Posterior cingulate gyrus (tissue), 11 donors: Measurements from ENCODE around the gene TLCD3A.
"Not testable (repeated sequence)": the region's sequence is repeated elsewhere in the genome, so short reads cannot be mapped to it uniquely, and the experiment has no call there.

Source experiments
- DNase-seq, 10 donors: peaks; one replicate each; pipeline versions ENCODE4 v3.0.0 to v3.0.0-alpha.2; 2020 to 2021; ENCODE audit warnings: mixed read lengths in 3 of 10
- intact Hi-C: fragments of 100-400 bp; cut with DNase I; formaldehyde crosslinking; loops from one replicate; pipeline ENCODE4 v1.15.1; 2023

TLCD3A gene

GRCh38 chr17:784143-784542 lies 51.7 kb downstream of the TLCD3A start:
- DNase-seq = peak in 1 of 10 donors; percentile 2

GRCh38 chr17:785901-786300 lies 53.5 kb downstream of the TLCD3A start:
- peak in 1 of 10 donors; percentile 26 for DNase-seq

More at GRCh38 chr17:784143-784542, 51.7 kb downstream of the TLCD3A start:
- intact Hi-C loops = no loop called here

GRCh38 chr17:787641-788221 lies 55.3 kb downstream of the TLCD3A start:
- peak in 2 of 10 donors; percentile 34 to 35 for DNase-seq
- intact Hi-C loops = no loop called here

More at GRCh38 chr17:785901-786300, 53.5 kb downstream of the TLCD3A start:
- intact Hi-C loops = not testable (repeated sequence)

DNA sequence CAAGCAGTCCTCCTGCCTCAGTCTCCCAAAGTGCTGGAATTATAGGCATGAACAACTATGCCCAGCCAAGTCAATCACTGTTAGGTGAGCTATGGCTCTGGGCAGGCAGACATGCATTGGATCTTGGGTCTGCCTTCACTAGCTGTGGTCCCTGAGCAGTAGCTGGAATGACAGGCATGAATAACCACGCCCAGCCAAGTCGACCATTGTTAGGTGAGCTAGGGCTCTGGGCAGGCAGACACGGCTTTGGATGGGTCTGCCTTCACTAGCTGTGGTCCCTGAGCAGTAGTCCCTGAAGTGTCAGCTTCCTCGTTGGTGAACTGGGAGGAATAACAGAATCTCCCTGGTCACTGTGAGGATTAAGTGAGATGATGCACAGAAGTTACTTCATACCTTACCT lies 56.2 kb downstream of the TLCD3A start:
- intact Hi-C loops = no loop called here
- DNase-seq = peak in 1 of 10 donors; percentile 43

DNA sequence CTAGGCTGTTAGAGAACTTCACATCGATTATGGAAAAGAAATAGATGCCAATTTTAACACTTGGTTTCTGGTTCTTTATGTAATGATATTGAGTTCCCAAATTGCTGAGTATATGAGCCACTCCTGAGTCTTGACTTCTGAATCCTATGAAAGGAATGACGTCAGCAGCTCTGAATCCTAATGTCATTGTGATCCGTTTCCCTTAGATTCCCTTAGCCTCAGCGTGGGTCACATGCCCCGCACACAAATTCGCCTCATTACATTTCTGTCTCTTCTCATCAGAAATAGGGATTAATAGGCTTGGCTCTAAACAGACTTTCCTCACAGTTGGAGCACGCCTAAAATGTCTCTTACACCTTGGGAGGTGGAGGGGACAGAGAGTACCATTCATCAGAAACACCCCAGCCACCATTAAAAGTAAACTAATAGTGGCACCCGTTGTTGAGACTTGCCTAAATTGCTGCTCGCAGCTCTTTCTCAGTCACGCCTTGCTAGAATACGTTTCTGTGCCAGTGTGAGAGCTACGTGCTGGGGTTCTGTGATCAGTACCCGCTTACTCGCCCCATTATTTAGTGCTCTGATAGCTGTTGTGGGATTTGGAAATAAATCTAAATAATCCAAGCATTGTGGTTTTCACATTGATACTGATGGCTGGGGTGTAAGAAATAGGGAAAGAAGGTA lies 56.9 kb downstream of the TLCD3A start:
- DNase-seq = peak in 1 of 10 donors; percentile 20

DNA sequence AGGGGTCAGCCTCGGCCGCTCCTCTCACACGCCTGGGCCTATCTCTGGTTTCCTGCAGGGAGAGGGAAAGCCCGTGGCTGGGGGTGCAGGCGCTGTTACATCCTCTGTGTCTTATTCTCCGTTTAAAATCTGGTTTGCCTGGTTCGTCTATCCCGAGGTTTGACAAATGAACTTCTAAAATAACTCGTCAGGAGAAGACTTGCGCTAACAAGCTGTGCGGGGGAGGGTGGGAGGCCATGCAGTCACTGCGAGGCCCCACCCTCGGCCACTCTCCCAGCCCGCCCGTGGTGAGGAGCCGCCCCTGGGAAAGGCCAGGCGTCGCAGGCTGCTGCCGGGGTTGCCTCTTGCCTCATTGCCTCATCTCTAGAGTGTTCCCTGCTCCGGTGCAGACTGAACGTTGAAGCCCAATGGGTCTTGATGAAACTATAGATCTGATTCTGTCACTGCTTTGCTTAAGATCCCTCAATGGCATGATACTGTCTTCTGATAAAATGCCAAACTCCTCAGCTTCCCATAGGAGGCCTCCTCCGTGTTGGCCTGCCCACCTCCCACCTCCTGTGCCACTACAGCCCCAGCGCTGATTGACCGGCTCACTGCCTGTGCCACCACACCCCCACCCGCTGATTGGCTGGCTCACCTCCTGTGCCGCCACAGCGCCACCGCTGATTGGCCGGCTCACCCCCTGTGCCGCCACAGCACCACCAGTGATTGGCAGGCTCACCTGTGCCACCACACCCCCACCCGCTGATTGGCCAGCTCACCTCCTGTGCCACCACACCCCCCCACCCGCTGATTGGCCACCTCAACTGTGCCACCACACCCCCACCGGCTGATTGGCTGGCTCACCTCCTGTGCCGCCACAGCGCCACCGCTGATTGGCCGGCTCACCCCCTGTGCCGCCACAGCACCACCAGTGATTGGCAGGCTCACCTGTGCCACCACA lies 57.8 kb downstream of the TLCD3A start:
- peak in 3 of 10 donors; percentile 58 to 90 (median 81) for DNase-seq
- intact Hi-C loops = loop anchor here (5.0 kb wide), 1 partner anchor 207 kb away; the partner anchor contains the start of gene TIMM22

More for the DNA sequence above, 56.9 kb downstream of the TLCD3A start:
- intact Hi-C loops = no loop called here

DNA sequence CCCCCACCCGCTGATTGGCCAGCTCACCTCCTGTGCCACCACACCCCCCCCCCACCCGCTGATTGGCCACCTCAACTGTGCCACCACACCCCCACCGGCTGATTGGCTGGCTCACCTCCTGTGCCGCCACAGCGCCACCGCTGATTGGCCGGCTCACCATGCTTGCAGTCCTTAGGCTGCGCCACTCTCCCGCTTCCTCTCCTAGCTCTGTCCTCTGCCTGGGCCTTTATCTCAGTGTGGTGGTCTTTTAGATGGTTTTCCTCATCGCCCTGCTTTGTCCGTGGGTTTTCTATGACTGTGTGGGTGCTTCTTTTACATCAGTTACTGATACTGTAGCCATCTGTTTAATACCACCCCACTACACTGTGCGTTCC lies 58.5 kb downstream of the TLCD3A start:
- peak in 2 of 10 donors; percentile 85 to 91 for DNase-seq
- intact Hi-C loops = loop anchor here (5.0 kb wide), 1 partner anchor 206 kb away; the partner anchor contains the start of gene TIMM22

DNA sequence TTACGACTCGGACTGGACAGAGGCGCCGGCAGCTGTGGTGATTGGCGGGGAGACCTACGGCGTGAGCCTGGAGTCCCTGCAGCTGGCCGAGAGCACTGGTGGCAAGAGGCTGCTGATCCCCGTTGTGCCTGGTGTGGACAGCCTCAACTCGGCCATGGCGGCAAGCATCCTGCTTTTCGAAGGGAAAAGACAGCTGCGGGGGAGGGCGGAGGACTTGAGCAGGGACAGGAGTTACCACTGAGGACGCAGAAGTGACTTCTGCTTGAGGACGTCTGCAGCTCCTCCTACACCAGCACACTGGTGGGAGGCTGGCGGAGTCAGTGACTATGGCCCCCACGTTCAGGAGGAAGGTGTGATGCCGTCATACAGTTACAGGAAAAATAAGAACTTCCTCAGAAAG lies 59.4 kb downstream of the TLCD3A start:
- peak in 2 of 10 donors; percentile 79 to 88 for DNase-seq
- intact Hi-C loops = loop anchor here (5.0 kb wide), 1 partner anchor 205 kb away; the partner anchor contains the start of gene TIMM22

DNA sequence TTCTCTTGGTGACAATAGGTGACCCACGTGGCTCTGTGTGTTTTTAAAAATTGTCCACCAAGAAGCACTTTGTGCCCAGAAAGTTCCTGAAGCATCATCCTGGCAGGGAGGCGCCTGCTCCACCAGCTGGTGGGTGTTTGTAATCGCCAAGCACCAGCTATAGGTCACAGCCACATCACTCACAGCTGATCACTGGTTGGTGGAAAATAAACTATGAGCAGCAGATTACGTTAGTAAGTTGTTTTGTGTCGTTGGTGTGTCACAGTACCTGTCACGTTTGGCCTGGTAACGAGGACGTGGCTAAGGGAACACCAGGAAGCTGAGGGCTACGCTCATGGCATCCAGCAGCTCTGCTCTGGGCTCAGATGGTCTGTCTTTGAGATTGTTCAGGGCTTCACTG lies 59.9 kb downstream of the TLCD3A start:
- peak in 2 of 10 donors; percentile 47 to 55 for DNase-seq
- intact Hi-C loops = loop anchor here (5.0 kb wide), 1 partner anchor 205 kb away; the partner anchor contains the start of gene TIMM22
